ENCODE results near the gene OR5K3. TPM values are rescaled to one million over a fixed set of nuclear protein-coding genes. Genes with fewer than 3 reads are reported as not detected.

The OR5K3 gene
- total and polyA plus RNA-seq, 8 donors = not detected

- TF ChIP-seq, protein P1, sequence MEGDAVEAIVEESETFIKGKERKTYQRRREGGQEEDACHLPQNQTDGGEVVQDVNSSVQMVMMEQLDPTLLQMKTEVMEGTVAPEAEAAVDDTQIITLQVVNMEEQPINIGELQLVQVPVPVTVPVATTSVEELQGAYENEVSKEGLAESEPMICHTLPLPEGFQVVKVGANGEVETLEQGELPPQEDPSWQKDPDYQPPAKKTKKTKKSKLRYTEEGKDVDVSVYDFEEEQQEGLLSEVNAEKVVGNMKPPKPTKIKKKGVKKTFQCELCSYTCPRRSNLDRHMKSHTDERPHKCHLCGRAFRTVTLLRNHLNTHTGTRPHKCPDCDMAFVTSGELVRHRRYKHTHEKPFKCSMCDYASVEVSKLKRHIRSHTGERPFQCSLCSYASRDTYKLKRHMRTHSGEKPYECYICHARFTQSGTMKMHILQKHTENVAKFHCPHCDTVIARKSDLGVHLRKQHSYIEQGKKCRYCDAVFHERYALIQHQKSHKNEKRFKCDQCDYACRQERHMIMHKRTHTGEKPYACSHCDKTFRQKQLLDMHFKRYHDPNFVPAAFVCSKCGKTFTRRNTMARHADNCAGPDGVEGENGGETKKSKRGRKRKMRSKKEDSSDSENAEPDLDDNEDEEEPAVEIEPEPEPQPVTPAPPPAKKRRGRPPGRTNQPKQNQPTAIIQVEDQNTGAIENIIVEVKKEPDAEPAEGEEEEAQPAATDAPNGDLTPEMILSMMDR (IDR thresholded peaks at IDR 0.05) = no peak
- H3K36me3 ChIP-seq = no peaks in the 10 kb centered on the region
- no peak within 1 kb of the TSS for H3K4me3 ChIP-seq
- intact Hi-C loops (cut with DNase I) = no loop called here
- no peaks in the 10 kb centered on the region for H3K27me3 ChIP-seq
- H3K27ac ChIP-seq = no peak within 1 kb of the TSS
- DNase-seq (no peak), FAIRE-seq (no peak), ATAC-seq (no peak)
- 51 to 74% methylated on average over 2 of the region's 2 CpGs for WGBS, 2 donors
- no peaks in the 10 kb centered on the region for H3K9me3 ChIP-seq
- H3K4me1 ChIP-seq = no peaks in the 10 kb centered on the region
Measured at GRCh38 chr3:98353554-98353953, 36.9 kb upstream of the OR5K3 start, which contains the start of gene OR5K4. TSS of gene OR5K4 (plus strand) at chr3:98353854. CDS start at chr3:98353854, 0 bp downstream.

DNA sequence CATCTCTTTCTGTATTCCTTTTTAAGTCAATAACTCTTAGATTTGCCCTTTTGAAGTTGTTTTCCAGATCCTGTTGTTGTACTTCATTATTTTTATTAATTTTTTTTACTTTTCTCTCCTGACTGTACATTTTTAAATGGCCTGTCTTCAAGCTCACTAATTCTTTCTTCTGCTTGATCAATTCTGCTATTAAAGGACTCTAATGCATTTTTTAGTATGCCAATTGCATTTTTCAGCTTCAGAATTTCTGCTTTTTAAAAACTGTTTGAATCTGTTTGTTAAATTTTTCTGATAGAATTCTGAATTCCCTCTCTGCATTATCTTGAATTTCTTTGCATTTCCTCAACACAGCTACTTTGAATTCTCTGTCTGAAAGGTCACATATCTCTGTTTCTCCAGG lies 31.2 kb upstream of the OR5K3 start:
- intact Hi-C loops (cut with DNase I) = no loop called here
- Histone ChIP-seq H3K36me3 (no peaks in the 10 kb centered on the region), H3K9me3 (peaks cover 0 to 3% (median 0%) of the 10 kb centered on the region in 4 donors), H3K27ac (no peak overlapping the region), H3K4me1 (no peaks in the 10 kb centered on the region), H3K27me3 (no peaks in the 10 kb centered on the region), H3K4me3 (no peak overlapping the region)
- no peak for DNase-seq
- no peak for ATAC-seq
- TF ChIP-seq, protein P1 (IDR thresholded peaks at IDR 0.05) = no peak
- FAIRE-seq = no peak

DNA sequence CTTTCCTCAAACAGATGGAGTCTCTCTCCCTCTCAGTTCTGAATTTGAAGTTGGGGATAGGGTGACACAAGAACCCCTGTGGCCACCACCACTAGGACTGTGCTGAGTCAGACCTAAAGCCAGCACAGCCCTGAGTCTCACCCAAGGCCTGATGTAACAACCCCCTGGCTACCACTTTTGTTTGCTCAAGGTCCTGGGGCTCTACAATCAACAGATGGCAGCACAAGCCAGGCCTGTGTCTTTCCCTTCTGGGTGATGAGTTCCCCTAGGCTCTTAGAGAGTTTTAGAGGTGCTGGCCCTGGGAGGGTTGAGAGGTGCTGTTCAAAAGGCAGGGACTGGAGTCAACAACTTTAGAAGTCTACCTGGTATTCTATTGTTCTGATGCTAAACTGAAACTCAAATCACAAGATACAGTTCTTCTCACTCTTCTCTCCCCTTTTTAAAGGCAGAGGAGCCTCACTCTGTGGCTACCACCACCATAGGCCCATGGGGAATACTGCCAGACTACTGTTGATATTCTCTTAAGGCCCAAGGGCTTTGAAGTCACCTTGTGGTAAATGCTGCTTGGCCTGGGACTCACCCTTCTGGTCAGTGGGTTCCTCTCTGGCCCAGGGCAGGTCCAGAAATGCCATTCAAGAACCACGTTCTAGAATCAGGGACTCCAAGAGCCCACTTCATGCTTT lies 30.3 kb upstream of the OR5K3 start:
- DNase-seq (no peak), ATAC-seq (no peak), FAIRE-seq (no peak)
- H3K4me3 ChIP-seq = no peak overlapping the region
- 45 to 63% methylated on average over 1 of the region's 1 CpG for WGBS, 2 donors
- H3K4me1 ChIP-seq = no peaks in the 10 kb centered on the region
- TF ChIP-seq, protein P1 (IDR thresholded peaks at IDR 0.05) = no peak
- H3K36me3 ChIP-seq = no peaks in the 10 kb centered on the region
- no peak overlapping the region for H3K27ac ChIP-seq
- intact Hi-C loops (cut with DNase I) = no loop called here
- no peaks in the 10 kb centered on the region for H3K27me3 ChIP-seq
- peaks cover 0 to 3% (median 0%) of the 10 kb centered on the region in 4 donors for H3K9me3 ChIP-seq

DNA sequence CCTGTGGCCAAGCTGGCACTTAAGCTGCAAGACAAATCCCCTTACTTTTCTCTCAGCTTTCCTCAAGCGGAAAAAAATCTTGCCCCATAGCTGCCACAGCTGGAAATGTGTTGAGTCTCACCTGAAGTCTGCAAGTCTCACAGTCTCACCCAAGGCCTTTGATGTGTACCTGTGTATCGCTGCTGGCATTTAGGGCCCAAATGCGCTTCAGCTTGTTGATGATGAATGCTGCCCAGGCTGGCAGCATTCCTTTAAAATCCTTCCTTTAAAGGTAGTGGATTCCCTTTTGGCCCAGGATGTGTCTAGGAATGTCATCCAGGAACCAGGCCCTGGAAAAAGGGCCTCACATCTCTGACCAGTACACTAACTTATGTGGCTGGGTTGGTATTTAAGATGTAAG lies 29.8 kb upstream of the OR5K3 start:
- no peak for FAIRE-seq
- TF ChIP-seq, protein P1 (IDR thresholded peaks at IDR 0.05) = no peak
- intact Hi-C loops (cut with DNase I) = no loop called here
- no peaks in the 10 kb centered on the region for H3K36me3 ChIP-seq
- no peaks in the 10 kb centered on the region for H3K4me1 ChIP-seq
- no peaks in the 10 kb centered on the region for H3K27me3 ChIP-seq
- H3K4me3 ChIP-seq = no peak overlapping the region
- no peak for ATAC-seq
- no peak overlapping the region for H3K27ac ChIP-seq
- 88 to 92% methylated on average over 3 of the region's 3 CpGs for WGBS, 2 donors
- no peak for DNase-seq
- H3K9me3 ChIP-seq = peaks cover 0 to 3% (median 0%) of the 10 kb centered on the region in 4 donors

DNA sequence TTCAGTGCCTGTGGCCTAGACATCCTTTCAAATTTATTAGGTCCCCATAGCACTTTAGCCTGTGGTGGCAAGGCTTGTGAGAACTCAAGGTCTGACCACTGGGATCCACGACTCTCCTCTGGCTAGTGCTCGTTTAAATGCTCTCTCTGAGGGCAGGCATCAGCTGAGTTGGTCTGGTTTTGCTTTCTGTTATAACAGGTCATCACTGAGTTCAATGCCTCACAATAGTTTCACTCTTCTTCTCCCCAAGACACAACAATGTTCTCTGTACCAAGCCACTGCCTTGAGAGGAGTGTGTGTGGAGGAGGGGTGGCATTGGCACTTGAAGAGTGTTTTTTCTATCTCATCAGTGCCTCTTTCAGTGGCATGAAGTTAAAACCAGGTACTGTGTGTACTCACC lies 29.2 kb upstream of the OR5K3 start:
- intact Hi-C loops (cut with DNase I) = no loop called here
- peaks cover 0 to 3% (median 0%) of the 10 kb centered on the region in 4 donors for H3K9me3 ChIP-seq
- DNase-seq (no peak), FAIRE-seq (no peak), ATAC-seq (no peak)
- no peak overlapping the region for H3K4me3 ChIP-seq
- H3K27ac ChIP-seq = no peak overlapping the region
- no peaks in the 10 kb centered on the region for H3K36me3 ChIP-seq
- TF ChIP-seq, protein P1 (IDR thresholded peaks at IDR 0.05) = no peak
- H3K27me3 ChIP-seq = no peaks in the 10 kb centered on the region
- 28 to 44% methylated on average over 2 of the region's 2 CpGs for WGBS, 2 donors
- no peaks in the 10 kb centered on the region for H3K4me1 ChIP-seq

Measured in pancreas (tissue), 10 donors.